K562 (cell line): ENCODE results near the gene ETNK2.
"Not testable (repeated sequence)": the region's sequence is repeated elsewhere in the genome, so short reads cannot be mapped to it uniquely, and the experiment has no call there.

Source experiments
- CTCF ChIP-seq, 3 experiments: IDR thresholded peaks in 2 of 3; conservative IDR thresholded peaks in 1 of 3; 2 replicates each; pipeline ENCODE4 v1.5.1; 2011 to 2012; ENCODE audit warnings: low read length in 3 of 3, mild to moderate bottlenecking in 3 of 3, control low read depth in 2 of 3, improper control_type of control experiment in 1 of 3, inconsistent platforms in 1 of 3, low read depth in 1 of 3, mixed read lengths in 1 of 3, moderate library complexity in 1 of 3; ENCODE audit not compliant: insufficient read depth in 2 of 3
- FOS ChIP-seq: IDR thresholded peaks from 3 replicates; pipeline ENCODE4 v1.6.1; 2011; ENCODE audit not compliant: insufficient read length; ENCODE audit errors: extremely low read depth
- MLLT1 ChIP-seq, 2 experiments: fragments of 450-650 bp; IDR thresholded peaks; 2 replicates each; pipeline ENCODE4 v1.6.1; 2016
- MYC ChIP-seq, 2 experiments: fragments of 250-450 bp in 1 of 2; sonication (Bioruptor Pico) in 1 of 2; IDR thresholded peaks; 2 replicates each; pipeline versions ENCODE4 v1.5.1 to v1.6.1; 2012 to 2021; ENCODE audit warnings: low read depth in 2 of 2, borderline replicate concordance in 1 of 2, improper control_type of control experiment in 1 of 2, low read length in 1 of 2, mild to moderate bottlenecking in 1 of 2, moderate library complexity in 1 of 2
- NCOR1 ChIP-seq: fragments of 450-650 bp; IDR thresholded peaks from 2 replicates; pipeline ENCODE4 v1.6.1; 2016; ENCODE audit warnings: mild to moderate bottlenecking, moderate library complexity
- NFE2L1 ChIP-seq: fragments of 450-650 bp; IDR thresholded peaks from 2 replicates; pipeline ENCODE4 v1.6.1; 2016; ENCODE audit warnings: missing genetic modification characterization, low read depth, mild to moderate bottlenecking, missing compliant biosample characterization, moderate library complexity, borderline replicate concordance
- NR1H2 ChIP-seq: sonication (generic); formaldehyde crosslinking; IDR thresholded peaks from 2 replicates; pipeline ENCODE4 v1.4.0; 2020; ENCODE audit warnings: mild to moderate bottlenecking, missing genetic modification reagents
- NRF1 ChIP-seq, 2 experiments: fragments of 450-650 bp; IDR thresholded peaks in 1 of 2; conservative IDR thresholded peaks in 1 of 2; 2 replicates each; pipeline ENCODE4 v1.6.1; 2014; ENCODE audit warnings: mild to moderate bottlenecking in 2 of 2
- PKNOX1 ChIP-seq: fragments of 450-650 bp; IDR thresholded peaks from 2 replicates; pipeline ENCODE4 v1.6.1; 2016
- POLR2A ChIP-seq: fragments of 450-650 bp; conservative IDR thresholded peaks from 2 replicates; pipeline ENCODE4 v1.6.1; 2016
- SRF ChIP-seq, 2 experiments: fragments of 250-450, 450-650 bp in 1 of 2; sonication (Bioruptor Pico) in 1 of 2; sonication (generic) in 1 of 2; formaldehyde crosslinking; IDR thresholded peaks; 2 replicates each; pipeline versions ENCODE4 v1.5.0 to v1.5.1; 2020 to 2022; ENCODE audit warnings: mild to moderate bottlenecking in 1 of 2, missing genetic modification reagents in 1 of 2
- TBP ChIP-seq: optimal IDR thresholded peaks from 2 replicates; pipeline ENCODE3; 2011; ENCODE audit warnings: low read depth, low read length, improper control_type of control experiment
- WHSC1 ChIP-seq: IDR thresholded peaks from one replicate; pipeline ENCODE4 v1.6.1; 2012; ENCODE audit warnings: low read length, control low read depth, inconsistent platforms
- YY1 ChIP-seq, 3 experiments: IDR thresholded peaks; 2 replicates each; pipeline ENCODE4 v1.6.1; 2011; ENCODE audit warnings: low read length in 2 of 3, mild to moderate bottlenecking in 2 of 3, moderate library complexity in 2 of 3, borderline replicate concordance in 1 of 3, control low read depth in 1 of 3, low read depth in 1 of 3; ENCODE audit not compliant: insufficient read depth in 3 of 3, insufficient replicate concordance in 2 of 3, control insufficient read depth in 1 of 3, insufficient read length in 1 of 3; ENCODE audit errors: extremely low read depth in 1 of 3

GRCh38 chr1:204099754-204100153 is 52.1 kb downstream of the ETNK2 start:
- TF ChIP-seq NFE2L1 (tag); CTCF (IDR thresholded peaks at IDR 0.05 in 2 of 3, conservative IDR thresholded peaks at IDR 0.05 in 1 of 3; ENCODE audit: insufficient read depth in 2 of 3, low read depth in 1 of 3, low read length in 3 of 3); WHSC1; PKNOX1; SRF (CRISPR knock-in tag; IDR thresholded peaks at IDR 0.05); MYC (IDR thresholded peaks at IDR 0.05; ENCODE audit: low read depth, low read length); MYC (CRISPR knock-in tag; IDR thresholded peaks at IDR 0.05; ENCODE audit: borderline replicate concordance, low read depth); POLR2A; NRF1 (conservative IDR thresholded peaks at IDR 0.05 in 1 of 2, IDR thresholded peaks at IDR 0.05 in 1 of 2); TBP; NR1H2 (CRISPR knock-in tag); FOS; MLLT1 (IDR thresholded peaks at IDR 0.05); YY1 (IDR thresholded peaks at IDR 0.05; ENCODE audit: borderline replicate concordance in 1 of 3, control insufficient read depth in 1 of 3, extremely low read depth in 1 of 3, insufficient read depth in 3 of 3, insufficient read length in 1 of 3, insufficient replicate concordance in 2 of 3, low read depth in 1 of 3, low read length in 2 of 3); NCOR1: not testable (repeated sequence)
